IMR-90 (cell line): ENCODE measurements around the gene NEK4.
A peak's percentile ranks its signal among the peaks of the same experiment; 100 is the strongest.

Experiments
- BHLHE40 ChIP-seq: fragments of 150-350 bp; IDR thresholded peaks from 2 replicates; pipeline ENCODE4 v1.6.1; 2016; ENCODE audit warnings: mild to moderate bottlenecking, low read depth, low read length
- CTCF ChIP-seq: conservative IDR thresholded peaks from 2 replicates; pipeline ENCODE4 v1.5.1; 2012; ENCODE audit warnings: mild to moderate bottlenecking, low read depth, low read length, improper control_type of control experiment
- MAZ ChIP-seq: IDR thresholded peaks from 2 replicates; pipeline ENCODE4 v1.6.1; 2012; ENCODE audit warnings: low read depth, mild to moderate bottlenecking, low read length, improper control_type of control experiment, moderate library complexity, borderline replicate concordance
- POLR2A ChIP-seq: IDR thresholded peaks from 2 replicates; pipeline ENCODE4 v1.6.1; 2012; ENCODE audit warnings: mild to moderate bottlenecking, low read depth, low read length
- RAD21 ChIP-seq: IDR thresholded peaks from 2 replicates; pipeline ENCODE4 v1.6.1; 2012; ENCODE audit warnings: low read length, improper control_type of control experiment
- RFX5 ChIP-seq: IDR thresholded peaks from 2 replicates; pipeline ENCODE4 v1.8.0; 2012; ENCODE audit warnings: low read depth, mild to moderate bottlenecking, low read length, moderate library complexity

GRCh38 chr3:52705438-52705687, 65.4 kb downstream of the NEK4 start:
- no peak for TF ChIP-seq RFX5
- TF ChIP-seq CTCF = no peak
- TF ChIP-seq BHLHE40 = 0 out of 2 replicates have a peak, but pooled peaks have one; percentile 3
- TF ChIP-seq POLR2A = no peak
- no peak for TF ChIP-seq RAD21
- TF ChIP-seq MAZ = no peak
